HG02943 (cell line): ENCODE measurements around the gene NFIA.

Experiments used
- ATAC-seq: cut with Tn5 transposase; IDR thresholded peaks from one replicate; pipeline ENCODE4 v1.9.1; 2021; ENCODE audit warnings: mild to moderate bottlenecking, low read depth, moderate library complexity; ENCODE audit not compliant: unreplicated experiment

The NFIA gene

GRCh38 chr1:61341426-61341825, 259.1 kb downstream of the NFIA start:
- ATAC-seq: no peak

GRCh38 chr1:61343734-61344420, 261.5 kb downstream of the NFIA start:
- no peak for ATAC-seq

GRCh38 chr1:61344696-61345095, 262.3 kb downstream of the NFIA start:
- ATAC-seq: no peak

- ATAC-seq: no peak
Measured at GRCh38 chr1:61348025-61348665, 265.8 kb downstream of the NFIA start.

DNA sequence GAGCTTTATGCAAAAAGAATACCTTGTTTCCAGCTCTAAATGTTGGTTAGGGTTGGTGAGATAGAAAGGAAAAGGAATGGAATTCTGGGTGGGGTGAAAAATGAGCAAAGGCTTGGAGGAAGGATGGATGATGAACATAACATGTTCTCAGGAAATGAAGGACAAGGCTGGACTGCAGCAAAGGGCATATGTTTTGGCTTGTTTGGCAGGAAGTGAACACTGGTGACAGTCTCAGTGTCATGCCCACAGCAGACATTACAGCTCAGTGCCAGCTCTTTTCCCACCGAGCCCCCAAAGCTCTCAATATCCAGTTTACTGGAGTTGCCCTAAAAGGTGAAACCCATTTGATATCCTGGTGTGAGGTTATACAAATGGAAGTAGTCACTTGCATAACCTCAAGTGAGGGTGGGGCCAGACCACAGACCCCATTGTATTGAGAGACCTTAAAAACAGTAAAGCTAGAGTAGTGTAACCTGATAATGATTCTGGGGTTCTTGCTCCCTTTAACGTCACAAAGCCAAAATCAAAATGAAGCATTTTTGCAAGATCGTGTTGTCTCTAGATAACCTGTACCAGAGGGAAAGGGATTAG, 270.6 kb downstream of the NFIA start:
- no peak for ATAC-seq

- no peak for ATAC-seq
Measured at GRCh38 chr1:61353797-61354406, 271.5 kb downstream of the NFIA start.

- ATAC-seq: no peak
Measured at GRCh38 chr1:61356016-61356415, 273.7 kb downstream of the NFIA start.

GRCh38 chr1:61356995-61357394, 274.6 kb downstream of the NFIA start:
- no peak for ATAC-seq

GRCh38 chr1:61357539-61357938, 275.2 kb downstream of the NFIA start:
- no peak for ATAC-seq

DNA sequence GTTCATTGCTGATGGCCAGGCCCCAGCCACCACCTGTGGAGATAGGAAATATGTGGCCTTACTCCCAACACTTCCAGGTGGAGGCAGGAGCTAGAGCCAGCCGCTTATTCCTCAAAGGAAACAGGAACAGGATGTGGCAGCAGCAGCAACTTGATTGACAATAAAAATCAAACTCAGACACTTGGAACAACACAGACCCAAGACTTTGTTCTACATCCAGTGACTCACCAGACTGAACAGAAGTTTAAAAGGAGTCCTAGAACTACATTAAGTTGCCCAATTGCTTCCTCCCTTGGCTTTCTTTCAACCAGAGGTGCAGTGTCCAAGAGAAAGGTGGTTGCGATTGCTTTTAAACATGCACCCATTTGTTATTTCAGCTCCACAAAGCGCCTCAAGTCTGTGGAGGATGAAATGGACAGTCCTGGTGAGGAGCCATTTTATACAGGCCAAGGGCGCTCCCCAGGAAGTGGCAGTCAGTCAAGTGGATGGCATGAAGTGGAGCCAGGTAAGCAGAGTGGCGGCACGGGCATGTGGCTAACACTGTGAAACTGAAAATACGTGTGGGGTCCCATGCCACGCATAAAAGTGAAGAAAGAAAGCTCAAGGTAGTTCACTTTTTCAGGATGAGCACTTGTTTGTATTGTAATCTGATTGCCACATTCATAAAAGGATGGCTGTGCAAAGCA, 276.6 kb downstream of the NFIA start:
- ATAC-seq: no peak

GRCh38 chr1:61361931-61362330, 279.6 kb downstream of the NFIA start:
- ATAC-seq: no peak

GRCh38 chr1:61362351-61362750, 280.0 kb downstream of the NFIA start:
- no peak for ATAC-seq

DNA sequence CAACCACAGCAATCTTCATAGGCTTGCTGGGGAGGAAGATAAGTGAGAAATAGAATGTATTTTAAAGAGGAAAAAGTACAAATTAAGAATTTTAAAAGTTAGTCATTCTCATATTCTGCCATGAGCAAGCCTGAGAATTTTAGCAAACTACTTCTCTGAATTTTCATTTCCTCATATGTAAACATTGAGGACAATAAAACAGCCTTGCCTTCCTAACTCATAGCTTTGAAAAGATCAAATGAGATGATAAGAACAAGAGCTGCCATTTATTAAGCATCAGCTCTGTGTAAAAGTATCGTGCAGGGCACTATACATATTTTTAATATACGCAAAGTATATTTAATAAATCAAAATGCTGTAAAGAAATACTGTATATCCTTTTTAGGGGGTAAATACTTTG, 286.0 kb downstream of the NFIA start:
- no peak for ATAC-seq

- ATAC-seq: no peak
Measured at GRCh38 chr1:61368876-61369275, 286.5 kb downstream of the NFIA start.

GRCh38 chr1:61370177-61370912, 288.0 kb downstream of the NFIA start:
- ATAC-seq: no peak

DNA sequence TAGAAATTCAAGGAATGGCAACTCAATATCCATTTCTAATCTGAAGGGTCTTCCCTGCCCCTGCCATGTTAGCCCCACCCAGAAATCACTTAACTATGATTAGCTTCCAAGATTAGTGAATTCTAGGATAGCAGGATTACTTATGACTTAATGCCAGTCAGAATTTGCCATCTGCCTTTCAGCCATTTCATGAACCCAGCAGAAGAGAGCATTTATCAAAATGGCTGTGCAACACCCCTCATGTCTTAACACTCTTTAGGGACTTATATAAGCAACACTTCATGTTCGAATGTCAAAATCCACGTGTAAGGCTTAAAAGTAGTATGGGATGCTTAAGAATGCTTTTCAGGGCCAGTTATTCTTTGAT, 288.5 kb downstream of the NFIA start:
- ATAC-seq: no peak

DNA sequence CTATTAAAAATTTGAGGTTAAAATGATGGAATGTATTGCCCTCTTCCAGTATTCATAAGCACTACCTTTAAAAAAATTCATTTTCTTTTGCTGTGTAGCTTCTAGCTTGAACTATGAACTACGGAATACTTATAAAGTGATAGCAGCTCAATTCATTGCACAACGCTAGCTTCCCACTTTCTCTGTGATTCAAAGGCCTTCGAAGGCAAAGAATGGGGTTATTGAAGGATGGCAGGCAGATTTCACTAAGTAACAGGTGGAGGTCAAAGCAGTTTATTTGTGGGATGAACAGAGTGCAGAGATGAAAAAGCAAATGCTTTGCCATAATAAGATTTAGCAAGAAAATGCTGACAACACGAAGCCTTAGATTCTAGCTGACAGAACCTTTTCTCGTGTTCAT, 290.6 kb downstream of the NFIA start:
- ATAC-seq: no peak

DNA sequence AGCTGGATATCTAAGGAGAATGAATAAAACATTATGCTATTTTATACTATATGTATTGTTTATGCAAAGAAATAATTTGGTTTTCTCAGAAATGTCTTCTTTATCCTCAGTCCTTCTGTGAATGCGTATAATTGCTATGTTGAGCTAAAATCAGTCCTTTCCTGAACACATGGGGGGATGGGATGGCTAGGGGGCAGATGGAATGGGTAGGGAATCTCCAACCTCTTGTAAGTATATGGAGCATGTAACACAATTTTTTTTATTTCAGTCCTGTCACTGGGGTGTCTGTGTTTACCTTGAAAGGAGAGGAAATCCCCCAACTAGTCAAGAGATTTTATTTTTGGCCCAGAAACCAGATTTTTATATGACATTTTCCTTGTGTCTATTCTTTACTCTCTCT, 291.8 kb downstream of the NFIA start:
- ATAC-seq: no peak

DNA sequence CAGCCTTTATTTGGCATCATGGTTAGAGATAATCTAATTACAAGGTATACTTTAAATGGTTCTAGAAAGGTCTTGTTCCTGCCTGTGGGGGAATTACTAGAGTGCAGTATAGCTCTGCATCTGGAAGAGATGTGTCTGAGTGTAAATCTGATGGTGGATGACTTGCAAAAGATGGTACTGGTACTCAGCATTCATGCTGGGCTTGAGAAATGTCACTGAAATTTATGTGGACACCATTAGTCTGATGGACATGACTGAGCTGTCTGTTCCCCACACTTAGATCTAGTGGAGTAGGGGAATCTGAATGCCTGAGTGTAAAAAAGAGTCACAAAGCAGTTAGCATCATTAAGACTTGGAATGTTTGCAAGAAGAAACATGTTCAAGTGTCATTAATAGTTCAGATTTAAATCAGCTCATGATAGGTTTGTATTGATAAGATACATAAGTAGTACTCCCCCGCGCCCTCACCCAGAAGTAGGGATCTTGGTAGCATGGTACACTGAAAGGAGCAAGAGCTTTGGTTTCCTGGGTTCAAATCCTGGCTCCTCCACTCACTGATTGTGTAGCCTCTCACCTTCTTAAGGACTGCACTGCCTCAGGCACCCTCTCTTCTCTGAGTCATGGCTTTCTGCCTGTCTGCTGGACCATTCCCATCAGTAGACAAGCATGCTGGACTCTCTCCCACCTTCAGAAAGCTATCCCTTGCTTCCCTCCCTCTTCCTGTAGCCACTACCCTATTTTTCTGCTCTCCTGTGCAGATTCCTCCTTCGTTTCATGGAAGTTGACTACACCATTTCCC, 292.9 kb downstream of the NFIA start:
- no peak for ATAC-seq

DNA sequence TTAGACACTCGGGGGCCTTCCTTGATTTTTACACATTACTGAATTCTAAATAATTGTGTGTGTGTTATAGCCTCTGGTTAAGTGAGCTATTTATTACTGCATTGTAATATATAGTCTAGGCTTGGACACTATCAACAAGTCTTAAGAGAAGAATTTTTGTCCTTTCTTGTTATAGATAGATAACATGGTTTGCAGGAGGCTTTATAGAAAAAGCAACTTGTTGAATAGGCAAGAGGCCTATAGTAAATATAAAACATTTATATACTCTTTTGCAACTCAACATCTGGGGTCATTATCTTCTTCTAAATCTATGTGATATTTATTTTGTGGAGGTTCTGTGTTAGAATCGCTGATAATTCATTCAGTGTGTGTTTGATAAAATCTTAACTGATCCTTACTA, 293.8 kb downstream of the NFIA start:
- no peak for ATAC-seq
